H9 (cell line): ENCODE data around the gene RSBN1. TPM values are rescaled to one million over a fixed set of nuclear protein-coding genes. Genes with fewer than 3 reads are reported as not detected.

Experiments
- DNase-seq: peaks from one replicate; pipeline ENCODE4 v3.0.0-alpha.2; 2017
- H2AFZ ChIP-seq: one replicate; pipeline ENCODE4 v1.6.1; 2013; ENCODE audit warnings: mild to moderate bottlenecking, low read length, control low read depth, moderate library complexity
- H2AK5ac ChIP-seq: 2 replicates; pipeline ENCODE4 v1.6.1; 2013; ENCODE audit warnings: low read length, control low read depth, mixed read lengths; ENCODE audit not compliant: insufficient read length
- H2BK120ac ChIP-seq: one replicate; pipeline ENCODE4 v1.6.1; 2013; ENCODE audit warnings: low read depth, mild to moderate bottlenecking, low read length, control low read depth, inconsistent platforms; ENCODE audit not compliant: poor library complexity, severe bottlenecking
- H2BK12ac ChIP-seq: 2 replicates; pipeline ENCODE4 v1.6.1; 2013; ENCODE audit warnings: low read length, control low read depth, mixed read lengths, low read depth; ENCODE audit not compliant: insufficient read length
- H2BK15ac ChIP-seq: 2 replicates; pipeline ENCODE4 v1.6.1; 2013; ENCODE audit warnings: low read depth, low read length, control low read depth
- H2BK20ac ChIP-seq: one replicate; pipeline ENCODE4 v1.6.1; 2013; ENCODE audit warnings: low read depth, mild to moderate bottlenecking, low read length, control low read depth, inconsistent platforms; ENCODE audit not compliant: poor library complexity, severe bottlenecking
- H2BK5ac ChIP-seq: 2 replicates; pipeline ENCODE4 v1.6.1; 2013; ENCODE audit warnings: low read length, control low read depth, mixed read lengths; ENCODE audit not compliant: insufficient read length
- H3K14ac ChIP-seq: 2 replicates; pipeline ENCODE4 v1.6.1; 2013; ENCODE audit warnings: low read length, control low read depth; ENCODE audit not compliant: insufficient read depth
- H3K18ac ChIP-seq: 2 replicates; pipeline ENCODE4 v1.6.1; 2013; ENCODE audit warnings: low read depth, mild to moderate bottlenecking, mixed read lengths, low read length, control low read depth; ENCODE audit not compliant: insufficient read length
- H3K23ac ChIP-seq: 2 replicates; pipeline ENCODE4 v1.6.1; 2013; ENCODE audit warnings: low read length, control low read depth, mixed read lengths, low read depth; ENCODE audit not compliant: insufficient read length
- H3K23me2 ChIP-seq: 2 replicates; pipeline ENCODE4 v1.6.1; 2013; ENCODE audit warnings: low read depth, mild to moderate bottlenecking, mixed read lengths, low read length, control low read depth; ENCODE audit not compliant: insufficient read length, poor library complexity, severe bottlenecking
- H3K27ac ChIP-seq: 2 replicates; pipeline ENCODE4 v1.5.1; 2013; ENCODE audit warnings: low read length, control low read depth, mixed read lengths, low read depth; ENCODE audit not compliant: insufficient read length
- H3K27me3 ChIP-seq: 2 replicates; pipeline ENCODE4 v1.6.1; 2013; ENCODE audit warnings: low read length, control low read depth, inconsistent platforms; ENCODE audit not compliant: insufficient read depth
- H3K4ac ChIP-seq: 2 replicates; pipeline ENCODE4 v1.6.1; 2013; ENCODE audit warnings: low read depth, mild to moderate bottlenecking, control low read depth, inconsistent platforms, low read length, moderate library complexity
- H3K4me1 ChIP-seq: 2 replicates; pipeline ENCODE4 v1.6.1; 2013; ENCODE audit warnings: low read length, control low read depth, inconsistent platforms; ENCODE audit not compliant: insufficient read depth
- H3K4me2 ChIP-seq: 2 replicates; pipeline ENCODE4 v1.6.1; 2013; ENCODE audit warnings: low read length, control low read depth, mixed read lengths; ENCODE audit not compliant: insufficient read length, insufficient read depth
- H3K56ac ChIP-seq: 2 replicates; pipeline ENCODE4 v1.6.1; 2013; ENCODE audit warnings: low read depth, mild to moderate bottlenecking, mixed read lengths, low read length, control low read depth; ENCODE audit not compliant: insufficient read length
- H3K79me1 ChIP-seq: 2 replicates; pipeline ENCODE4 v1.6.1; 2013; ENCODE audit warnings: low read depth, mild to moderate bottlenecking, moderate library complexity, low read length, control low read depth, inconsistent platforms; ENCODE audit not compliant: insufficient read depth, poor library complexity, severe bottlenecking
- H3K79me2 ChIP-seq: 2 replicates; pipeline ENCODE4 v1.6.1; 2013; ENCODE audit warnings: low read length, control low read depth, inconsistent platforms; ENCODE audit not compliant: insufficient read depth
- H3K9ac ChIP-seq: 2 replicates; pipeline ENCODE4 v1.6.1; 2013; ENCODE audit warnings: low read length, control low read depth, mixed read lengths; ENCODE audit not compliant: insufficient read length; ENCODE audit errors: extremely low read depth
- H3K9me3 ChIP-seq: one replicate; pipeline ENCODE4 v1.6.1; 2013; ENCODE audit warnings: low read depth, low read length, inconsistent platforms; ENCODE audit not compliant: control insufficient read depth
- H3T11ph ChIP-seq: one replicate; pipeline ENCODE4 v1.6.1; 2013; ENCODE audit warnings: mild to moderate bottlenecking, low read length, control low read depth, inconsistent platforms
- H4K20me1 ChIP-seq: one replicate; pipeline ENCODE4 v1.6.1; 2013; ENCODE audit not compliant: control insufficient read depth, insufficient read length, insufficient read depth
- H4K5ac ChIP-seq: 2 replicates; pipeline ENCODE4 v1.6.1; 2013; ENCODE audit warnings: low read depth, mild to moderate bottlenecking, mixed read lengths, low read length, control low read depth; ENCODE audit not compliant: insufficient read length
- H4K8ac ChIP-seq: replicated peaks from 2 replicates; pipeline ENCODE4 v1.6.1; 2013; ENCODE audit warnings: low read length, control low read depth, mixed read lengths, low read depth; ENCODE audit not compliant: insufficient read length
- H4K91ac ChIP-seq: 2 replicates; pipeline ENCODE4 v1.6.1; 2013; ENCODE audit warnings: low read depth, mild to moderate bottlenecking, moderate library complexity, mixed read lengths, low read length, control low read depth; ENCODE audit not compliant: insufficient read length
- H3K27ac Mint-ChIP-seq, 3 experiments: 2 replicates in 2 of 3; 3 replicates in 1 of 3; pipeline ENCODE4 v1.8.0; 2020 to 2021; ENCODE audit warnings: mixed read lengths in 3 of 3, mild to moderate bottlenecking in 1 of 3, moderate library complexity in 1 of 3
- H3K27me3 Mint-ChIP-seq: 2 replicates; pipeline ENCODE4 v1.8.0; 2021; ENCODE audit warnings: low read depth, mild to moderate bottlenecking, moderate library complexity, mixed read lengths
- H3K36me3 Mint-ChIP-seq, 3 experiments: 2 replicates in 2 of 3; 3 replicates in 1 of 3; pipeline ENCODE4 v1.8.0; 2020 to 2021; ENCODE audit warnings: low read depth in 3 of 3, mixed read lengths in 3 of 3; ENCODE audit not compliant: insufficient read depth in 1 of 3
- H3K4me1 Mint-ChIP-seq, 2 experiments: 2 replicates each; pipeline ENCODE4 v1.8.0; 2020; ENCODE audit warnings: mixed read lengths in 2 of 2
- H3K4me3 Mint-ChIP-seq, 2 experiments: 2 replicates in 1 of 2; 3 replicates in 1 of 2; pipeline ENCODE4 v1.8.0; 2020 to 2021; ENCODE audit warnings: mild to moderate bottlenecking in 2 of 2, mixed read lengths in 2 of 2, moderate library complexity in 1 of 2
- H3K9me3 Mint-ChIP-seq, 2 experiments: 2 replicates in 1 of 2; 3 replicates in 1 of 2; pipeline ENCODE4 v1.8.0; 2020; ENCODE audit warnings: mild to moderate bottlenecking in 2 of 2, mixed read lengths in 2 of 2, moderate library complexity in 1 of 2
- WGBS: extraction: QIAGEN DNeasy Blood & Tissue Kit; methylation state at CpG from one replicate; pipeline ENCODE4 v1.1.7; 2013; ENCODE audit warnings: missing lambda C conversion rate, low lambda C conversion rate, mixed read lengths; ENCODE audit not compliant: insufficient read length; ENCODE audit errors: extremely low coverage; 5-methylcytosine and 5-hydroxymethylcytosine counted together
- total RNA-seq: library from RNA; stranded (reverse); gene quantifications from 2 replicates; pipeline ENCODE4 v1.2.1, GENCODE V29; 2021
- TF ChIP-seq, protein P1 (sequence below): fragments of 200-600 bp; sonication (generic); conservative IDR thresholded peaks from 3 replicates; pipeline ENCODE4 v1.8.0; 2021; ENCODE audit warnings: antibody characterized with exemption, mild to moderate bottlenecking

RSBN1 gene
- total RNA-seq, 1 experiment from 2014 or later, result 11.0 TPM

DNA sequence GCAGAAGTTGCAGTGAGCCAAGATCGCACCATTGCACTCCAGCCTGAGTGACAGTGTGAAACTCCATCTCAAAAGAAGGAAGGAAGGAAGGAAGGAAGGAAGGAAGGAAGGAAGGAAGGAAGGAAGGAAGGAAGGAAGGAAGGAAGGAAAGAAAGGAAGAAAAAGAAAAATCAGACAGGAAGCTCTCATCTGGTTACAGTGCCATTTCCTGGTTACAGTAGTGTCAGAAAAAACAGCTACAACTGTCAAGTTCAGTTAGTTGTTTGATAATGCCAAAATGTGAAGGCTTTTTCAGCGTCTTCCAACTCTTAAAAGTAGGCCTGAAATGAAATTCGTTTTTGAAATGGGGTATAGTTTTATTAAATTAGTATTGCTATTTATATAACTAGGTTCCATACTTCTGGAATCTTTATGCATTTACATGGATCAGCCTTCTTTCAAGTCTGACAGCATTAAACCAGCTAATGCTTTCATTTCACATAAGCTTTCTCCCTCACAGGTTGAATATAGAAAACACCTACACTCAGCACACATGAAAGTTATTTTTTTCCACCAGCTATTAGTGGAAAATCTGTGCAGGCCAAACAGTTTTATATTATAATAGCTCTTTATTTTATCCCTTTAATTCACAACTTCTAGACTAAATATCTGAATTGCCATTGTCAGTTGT is 38.0 kb upstream of the RSBN1 start:
- Histone ChIP-seq H3K23me2 (no peaks in the 10 kb centered on the region), H2BK5ac (no peak overlapping the region), H3K4me2 (no peak overlapping the region), H2AFZ (no peak overlapping the region), H3T11ph (no peak overlapping the region), H2BK15ac (no peak overlapping the region), H3K27me3 (no peaks in the 10 kb centered on the region), H4K8ac (no peak overlapping the region), H3K9me3 (no peaks in the 10 kb centered on the region), H3K18ac (no peak overlapping the region), H3K9ac (no peak overlapping the region), H3K14ac (no peak overlapping the region), H4K20me1 (no peaks in the 10 kb centered on the region), H4K5ac (no peak overlapping the region), H3K79me1 (no peaks in the 10 kb centered on the region), H3K23ac (no peak overlapping the region), H3K4me1 (no peaks in the 10 kb centered on the region), H2BK20ac (no peak overlapping the region), H2AK5ac (no peak overlapping the region), H2BK12ac (no peak overlapping the region), H3K4ac (no peak overlapping the region), H3K56ac (no peak overlapping the region), H3K79me2 (no peaks in the 10 kb centered on the region), H3K27ac (no peak overlapping the region), H2BK120ac (no peak overlapping the region), H4K91ac (no peak overlapping the region)
- DNase-seq, result no peak
- H3K4me1 Mint-ChIP-seq, result no peaks in the 10 kb centered on the region
- TF ChIP-seq, protein P1, sequence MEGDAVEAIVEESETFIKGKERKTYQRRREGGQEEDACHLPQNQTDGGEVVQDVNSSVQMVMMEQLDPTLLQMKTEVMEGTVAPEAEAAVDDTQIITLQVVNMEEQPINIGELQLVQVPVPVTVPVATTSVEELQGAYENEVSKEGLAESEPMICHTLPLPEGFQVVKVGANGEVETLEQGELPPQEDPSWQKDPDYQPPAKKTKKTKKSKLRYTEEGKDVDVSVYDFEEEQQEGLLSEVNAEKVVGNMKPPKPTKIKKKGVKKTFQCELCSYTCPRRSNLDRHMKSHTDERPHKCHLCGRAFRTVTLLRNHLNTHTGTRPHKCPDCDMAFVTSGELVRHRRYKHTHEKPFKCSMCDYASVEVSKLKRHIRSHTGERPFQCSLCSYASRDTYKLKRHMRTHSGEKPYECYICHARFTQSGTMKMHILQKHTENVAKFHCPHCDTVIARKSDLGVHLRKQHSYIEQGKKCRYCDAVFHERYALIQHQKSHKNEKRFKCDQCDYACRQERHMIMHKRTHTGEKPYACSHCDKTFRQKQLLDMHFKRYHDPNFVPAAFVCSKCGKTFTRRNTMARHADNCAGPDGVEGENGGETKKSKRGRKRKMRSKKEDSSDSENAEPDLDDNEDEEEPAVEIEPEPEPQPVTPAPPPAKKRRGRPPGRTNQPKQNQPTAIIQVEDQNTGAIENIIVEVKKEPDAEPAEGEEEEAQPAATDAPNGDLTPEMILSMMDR, result no peak
- H3K36me3 Mint-ChIP-seq, result peaks cover 3 to 11% (median 4%) of the 10 kb centered on the region in 3 experiments; a peak in 5 of 7 replicates
- H3K9me3 Mint-ChIP-seq, result peaks cover 7 to 10% of the 10 kb centered on the region in 2 experiments; a peak in 3 of 5 replicates
- WGBS, result no CpG with 5 or more reads among the region's 3 CpGs
- peak overlapping the region in 1 of 2 experiments; percentile 51; a peak in 1 of 5 replicates for H3K4me3 Mint-ChIP-seq
- no peaks in the 10 kb centered on the region for H3K27me3 Mint-ChIP-seq
- no peak overlapping the region for H3K27ac Mint-ChIP-seq
